ENCODE data around the gene LHX5. TPM values are rescaled to one million over a fixed set of nuclear protein-coding genes. Genes with fewer than 3 reads are reported as not detected.

The LHX5 gene
- polyA plus RNA-seq, 3 donors = not detected

- TF ChIP-seq, protein P1, sequence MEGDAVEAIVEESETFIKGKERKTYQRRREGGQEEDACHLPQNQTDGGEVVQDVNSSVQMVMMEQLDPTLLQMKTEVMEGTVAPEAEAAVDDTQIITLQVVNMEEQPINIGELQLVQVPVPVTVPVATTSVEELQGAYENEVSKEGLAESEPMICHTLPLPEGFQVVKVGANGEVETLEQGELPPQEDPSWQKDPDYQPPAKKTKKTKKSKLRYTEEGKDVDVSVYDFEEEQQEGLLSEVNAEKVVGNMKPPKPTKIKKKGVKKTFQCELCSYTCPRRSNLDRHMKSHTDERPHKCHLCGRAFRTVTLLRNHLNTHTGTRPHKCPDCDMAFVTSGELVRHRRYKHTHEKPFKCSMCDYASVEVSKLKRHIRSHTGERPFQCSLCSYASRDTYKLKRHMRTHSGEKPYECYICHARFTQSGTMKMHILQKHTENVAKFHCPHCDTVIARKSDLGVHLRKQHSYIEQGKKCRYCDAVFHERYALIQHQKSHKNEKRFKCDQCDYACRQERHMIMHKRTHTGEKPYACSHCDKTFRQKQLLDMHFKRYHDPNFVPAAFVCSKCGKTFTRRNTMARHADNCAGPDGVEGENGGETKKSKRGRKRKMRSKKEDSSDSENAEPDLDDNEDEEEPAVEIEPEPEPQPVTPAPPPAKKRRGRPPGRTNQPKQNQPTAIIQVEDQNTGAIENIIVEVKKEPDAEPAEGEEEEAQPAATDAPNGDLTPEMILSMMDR (IDR thresholded peaks at IDR 0.05) = no peak
- 100% methylated on average over 2 of the region's 5 CpGs for WGBS (ENCODE audit: insufficient coverage)
- no peak overlapping the region for H2AFZ ChIP-seq (ENCODE audit: insufficient read depth, low read depth, low read length, poor library complexity, severe bottlenecking)
- no peaks in the 10 kb centered on the region for H3K79me2 ChIP-seq (ENCODE audit: insufficient read depth, low read length)
- no peak overlapping the region for H3K9ac ChIP-seq (ENCODE audit: insufficient read depth, low read length, poor library complexity, severe bottlenecking)
- Mint-ChIP-seq H3K4me3 (no peak overlapping the region), H3K9me3 (peaks cover 0 to 1% (median 0%) of the 10 kb centered on the region in 7 donors), H3K4me1 (no peaks in the 10 kb centered on the region), H3K27me3 (ENCODE audit: low read depth in 3 of 3) (peaks cover 2 to 10% (median 4%) of the 10 kb centered on the region in 3 donors), H3K27ac (no peak overlapping the region), H3K36me3 (no peaks in the 10 kb centered on the region)
- no peak overlapping the region for H3K27ac ChIP-seq (ENCODE audit: low read depth in 1 of 2, low read length in 2 of 2)
- H3K9me3 ChIP-seq (replicated peaks in 1 of 2; ENCODE audit: control insufficient read depth in 1 of 2, insufficient read depth in 1 of 2, low read length in 2 of 2) = no peaks in the 10 kb centered on the region
- intact Hi-C loops (cut with micrococcal nuclease) = no loop called here
- no peak for DNase-seq
- H3K36me3 ChIP-seq (replicated peaks in 1 of 2; ENCODE audit: control insufficient read depth in 1 of 2, insufficient read depth in 2 of 2, low read length in 2 of 2) = no peaks in the 10 kb centered on the region
- no peak overlapping the region for H3K4me3 ChIP-seq (replicated peaks in 1 of 3; ENCODE audit: low read depth in 2 of 3, low read length in 3 of 3)
- H3K4me1 ChIP-seq (ENCODE audit: control insufficient read depth in 1 of 2, insufficient read depth in 2 of 2, low read length in 2 of 2) = no peaks in the 10 kb centered on the region
- no peaks in the 10 kb centered on the region for H3K27me3 ChIP-seq (ENCODE audit: control insufficient read depth in 2 of 2, insufficient read depth in 2 of 2, low read length in 2 of 2)
- no peak overlapping the region for H3K4me2 ChIP-seq (replicated peaks; ENCODE audit: extremely low read depth, low read length, poor library complexity, severe bottlenecking)
- H4K20me1 ChIP-seq (ENCODE audit: insufficient read depth, low read length) = no peaks in the 10 kb centered on the region
Measured at GRCh38 chr12:113435367-113435766, 36.3 kb downstream of the LHX5 start.

- H3K4me1 Mint-ChIP-seq = no peaks in the 10 kb centered on the region
- H3K9ac ChIP-seq (ENCODE audit: insufficient read depth, low read length, poor library complexity, severe bottlenecking) = no peak overlapping the region
- no peak for DNase-seq
- no peaks in the 10 kb centered on the region for H3K36me3 Mint-ChIP-seq
- peaks cover 2 to 7% (median 2%) of the 10 kb centered on the region in 3 donors for H3K27me3 Mint-ChIP-seq (ENCODE audit: low read depth in 3 of 3)
- TF ChIP-seq, protein P1 (IDR thresholded peaks at IDR 0.05) = no peak
- no peak overlapping the region for H3K4me3 ChIP-seq (replicated peaks in 1 of 3; ENCODE audit: low read depth in 2 of 3, low read length in 3 of 3)
- H4K20me1 ChIP-seq (ENCODE audit: insufficient read depth, low read length) = no peaks in the 10 kb centered on the region
- H3K27ac Mint-ChIP-seq = no peak overlapping the region
- intact Hi-C loops (cut with micrococcal nuclease) = no loop called here
- no peak overlapping the region for H3K27ac ChIP-seq (ENCODE audit: low read depth in 1 of 2, low read length in 2 of 2)
- no peak overlapping the region for H2AFZ ChIP-seq (ENCODE audit: insufficient read depth, low read depth, low read length, poor library complexity, severe bottlenecking)
- H3K36me3 ChIP-seq (replicated peaks in 1 of 2; ENCODE audit: control insufficient read depth in 1 of 2, insufficient read depth in 2 of 2, low read length in 2 of 2) = no peaks in the 10 kb centered on the region
- no peak overlapping the region for H3K4me3 Mint-ChIP-seq
- no peaks in the 10 kb centered on the region for H3K79me2 ChIP-seq (ENCODE audit: insufficient read depth, low read length)
- H3K4me1 ChIP-seq (ENCODE audit: control insufficient read depth in 1 of 2, insufficient read depth in 2 of 2, low read length in 2 of 2) = no peaks in the 10 kb centered on the region
- H3K9me3 ChIP-seq (replicated peaks in 1 of 2; ENCODE audit: control insufficient read depth in 1 of 2, insufficient read depth in 1 of 2, low read length in 2 of 2) = no peaks in the 10 kb centered on the region
- no peak overlapping the region for H3K4me2 ChIP-seq (replicated peaks; ENCODE audit: extremely low read depth, low read length, poor library complexity, severe bottlenecking)
- H3K27me3 ChIP-seq (ENCODE audit: control insufficient read depth in 2 of 2, insufficient read depth in 2 of 2, low read length in 2 of 2) = no peaks in the 10 kb centered on the region
- peaks cover 0 to 7% (median 0%) of the 10 kb centered on the region in 7 donors for H3K9me3 Mint-ChIP-seq
Measured at GRCh38 chr12:113432986-113433385, 38.7 kb downstream of the LHX5 start.
